NCI-H748 (cell line): Measurements from ENCODE around the gene PVALEF.

Experiments used
- DNase-seq: peaks from one replicate; lab custom pipeline; 2025; ENCODE audit not compliant: unreplicated experiment; lab: John Stamatoyannopoulos, UW

PVALEF gene

GRCh38 chr17:81194941-81195901 lies 29.9 kb downstream of the PVALEF start:
- DNase-seq, result no peak

- DNase-seq, result no peak
Observed at GRCh38 chr17:81195941-81196495, 30.7 kb downstream of the PVALEF start.

GRCh38 chr17:81196505-81197408 lies 31.4 kb downstream of the PVALEF start:
- DNase-seq, result no peak

GRCh38 chr17:81197409-81197795 lies 32.1 kb downstream of the PVALEF start:
- DNase-seq, result no peak

DNA sequence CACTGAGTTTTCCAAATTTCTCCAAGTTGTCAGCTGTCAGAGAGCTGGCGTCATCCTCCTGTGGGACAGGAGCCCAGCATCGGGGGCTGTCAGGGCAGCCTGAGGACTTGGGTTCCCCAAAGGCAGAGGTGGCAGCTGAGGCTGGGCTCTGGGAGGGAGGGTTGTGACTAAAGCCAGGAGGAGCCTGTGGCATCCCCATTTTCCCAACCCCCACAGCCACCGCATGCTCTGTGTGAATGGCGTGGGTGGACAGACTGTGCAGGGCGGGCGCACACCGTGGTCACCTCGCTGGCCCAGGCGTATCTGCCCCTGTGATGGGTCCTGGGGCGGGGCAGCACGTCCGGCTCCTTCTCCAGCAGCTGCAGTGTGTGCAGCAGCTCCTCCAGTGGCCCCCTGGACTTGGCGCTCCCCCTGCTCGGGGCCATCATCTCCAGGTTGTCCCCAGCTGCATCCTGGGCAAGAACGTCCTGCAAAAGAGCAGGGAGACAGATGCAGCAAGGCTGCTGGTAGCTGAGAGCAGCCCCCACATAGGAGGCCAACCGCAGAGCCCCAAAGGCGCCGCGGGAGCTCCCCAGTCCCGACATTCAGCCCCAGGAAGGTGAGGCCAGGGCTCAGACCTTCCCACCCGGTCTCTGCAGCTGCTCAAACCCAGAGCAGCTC lies 32.7 kb downstream of the PVALEF start:
- DNase-seq, result no peak

DNA sequence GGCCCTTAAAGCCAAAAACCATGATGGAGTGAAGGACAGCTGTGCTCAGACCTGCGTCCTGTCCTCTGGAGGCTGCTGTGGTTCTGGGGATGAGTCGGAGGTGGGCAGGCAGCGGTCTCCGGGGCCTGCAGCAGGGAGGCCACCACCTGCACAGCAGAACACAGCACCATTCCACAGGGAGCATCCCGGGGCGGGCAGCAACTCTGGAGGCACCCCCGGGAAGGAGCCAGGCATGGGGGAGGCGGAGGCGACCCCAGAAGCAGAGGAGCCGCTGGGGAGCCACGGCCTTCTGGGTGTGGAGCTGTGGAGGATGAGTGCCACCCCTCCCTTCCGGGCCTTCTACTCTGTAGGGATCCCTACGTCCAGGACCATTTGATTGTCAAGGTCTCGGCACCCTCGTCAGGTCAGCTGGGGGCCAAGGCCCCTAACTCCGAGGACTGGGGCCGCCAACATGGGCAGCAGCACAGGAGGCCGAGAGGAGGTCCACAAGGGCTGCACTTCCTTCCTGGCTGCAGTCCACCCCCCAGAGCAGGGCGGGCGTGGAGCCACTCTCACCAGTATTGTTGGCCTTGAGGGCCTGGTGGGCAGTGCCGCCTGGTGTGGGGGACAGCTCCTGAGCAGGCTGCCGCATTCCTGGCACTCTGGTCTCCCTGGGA lies 33.6 kb downstream of the PVALEF start:
- DNase-seq, result no peak

DNA sequence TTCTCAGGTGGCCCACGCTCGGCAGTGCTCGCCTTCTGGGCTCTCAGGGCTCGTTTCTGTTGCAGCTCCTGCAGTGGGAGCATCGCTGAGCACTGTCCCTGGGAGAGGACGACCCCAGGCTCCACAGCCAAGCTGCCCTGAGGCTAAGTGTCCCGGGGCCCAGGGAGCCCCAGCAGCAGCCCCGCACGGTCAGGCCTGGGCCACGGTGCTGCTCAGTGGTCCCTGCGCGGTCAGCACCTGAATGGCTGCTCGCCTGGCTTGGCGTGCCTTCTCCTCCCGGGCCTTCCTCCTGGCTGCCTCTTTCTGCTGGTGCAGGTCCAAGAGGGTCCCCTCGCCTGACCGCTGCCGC lies 34.1 kb downstream of the PVALEF start:
- no peak for DNase-seq

- no peak for DNase-seq
Observed at GRCh38 chr17:81200201-81200600, 34.9 kb downstream of the PVALEF start.

DNA sequence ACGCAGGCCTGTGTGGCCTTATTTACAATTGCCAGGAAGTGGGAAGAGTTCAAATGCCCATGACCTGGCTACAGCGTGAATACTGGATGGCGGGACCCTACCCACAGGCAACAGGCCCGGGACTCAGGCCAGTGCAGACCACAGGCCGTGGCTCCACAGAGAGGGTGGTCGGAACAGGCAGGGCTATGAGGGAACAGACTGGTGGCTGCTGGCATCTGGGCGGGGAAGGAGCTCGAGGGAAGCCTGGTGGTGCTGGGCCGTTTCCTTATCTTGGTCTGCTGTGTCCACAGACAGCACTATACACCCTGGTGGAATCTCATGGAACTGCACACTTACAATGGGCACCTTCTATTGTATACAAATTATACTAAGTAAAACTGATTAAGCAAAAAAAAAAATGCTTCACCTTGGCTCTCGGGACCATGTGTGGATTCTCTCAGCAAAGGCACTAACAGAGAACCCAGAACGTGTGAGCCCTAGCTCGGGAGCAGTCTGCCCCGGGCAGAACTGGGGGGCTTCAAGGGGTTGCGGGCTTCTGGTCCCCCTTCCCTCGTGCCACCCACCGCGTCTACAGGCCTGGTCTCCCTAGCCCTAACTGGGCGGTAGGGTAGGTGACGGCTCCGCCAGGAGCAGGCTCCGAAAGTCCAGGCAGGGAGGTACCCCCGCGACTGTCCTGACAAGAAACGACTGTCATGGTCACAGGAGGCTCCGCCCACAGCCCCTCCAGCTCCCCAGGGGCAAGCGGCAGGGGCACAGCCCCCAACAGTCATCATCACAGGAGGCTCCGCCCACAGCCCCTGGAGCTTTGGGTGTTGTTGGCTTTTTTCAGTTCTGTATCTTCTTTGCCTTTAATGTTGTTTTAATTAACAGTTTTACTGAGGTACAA lies 35.6 kb downstream of the PVALEF start:
- no peak for DNase-seq

DNA sequence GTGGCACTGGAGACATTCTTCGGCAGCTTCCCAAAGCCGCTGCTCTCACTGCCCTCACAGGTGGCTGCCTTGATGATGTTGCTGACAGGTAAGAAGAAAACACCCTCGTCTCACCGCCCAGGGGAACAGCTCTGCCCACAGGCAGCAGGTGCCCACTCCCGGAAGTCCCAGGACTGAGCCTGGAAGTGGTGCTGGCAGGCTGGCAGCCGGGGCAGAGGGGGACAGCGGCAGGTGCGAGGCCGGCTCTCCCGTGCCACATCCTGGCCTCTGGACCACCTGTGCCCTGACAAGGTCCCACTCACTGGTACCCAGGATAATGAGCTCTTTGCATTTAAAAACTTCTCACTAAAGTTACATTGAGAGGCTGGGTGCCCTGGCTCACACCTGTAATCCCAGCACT lies 37.0 kb downstream of the PVALEF start:
- no peak for DNase-seq

DNA sequence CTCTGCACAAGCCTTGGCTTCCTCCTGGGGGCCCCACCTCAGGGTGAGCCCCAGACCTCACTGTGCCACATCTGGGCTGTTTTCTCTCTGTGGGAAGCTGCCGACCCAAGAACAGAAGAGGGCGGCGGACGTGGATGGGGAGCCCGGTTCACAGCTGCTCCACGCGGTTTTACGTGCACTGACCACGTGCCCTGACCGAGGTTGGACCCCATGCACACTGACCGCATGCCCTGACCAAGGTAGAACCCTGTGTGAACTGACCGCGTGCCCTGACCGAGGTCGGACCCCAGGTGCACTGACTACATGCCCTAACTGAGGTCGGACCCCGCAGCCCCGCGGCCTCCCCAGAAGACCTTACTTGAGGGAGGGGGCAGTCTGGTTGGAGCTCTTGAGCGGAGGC lies 37.8 kb downstream of the PVALEF start:
- no peak for DNase-seq

DNA sequence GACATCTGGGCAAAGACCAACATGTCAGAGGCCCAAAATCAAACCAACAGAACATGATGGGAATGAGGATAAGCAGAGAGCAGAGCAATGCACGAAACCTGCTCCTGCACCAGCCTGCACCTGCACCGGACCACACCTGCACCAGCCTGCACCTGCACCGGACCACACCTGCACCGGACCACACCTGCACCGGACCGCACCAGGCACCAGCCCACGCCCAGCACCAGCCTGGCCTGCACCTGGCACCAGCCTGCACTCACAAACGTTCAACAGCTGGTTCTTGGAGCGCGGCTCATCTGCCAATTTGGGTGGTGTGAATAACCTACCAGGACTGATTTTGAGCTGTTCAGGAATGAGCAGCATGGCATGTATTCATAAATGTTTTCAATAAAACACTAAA lies 39.3 kb downstream of the PVALEF start:
- no peak for DNase-seq

DNA sequence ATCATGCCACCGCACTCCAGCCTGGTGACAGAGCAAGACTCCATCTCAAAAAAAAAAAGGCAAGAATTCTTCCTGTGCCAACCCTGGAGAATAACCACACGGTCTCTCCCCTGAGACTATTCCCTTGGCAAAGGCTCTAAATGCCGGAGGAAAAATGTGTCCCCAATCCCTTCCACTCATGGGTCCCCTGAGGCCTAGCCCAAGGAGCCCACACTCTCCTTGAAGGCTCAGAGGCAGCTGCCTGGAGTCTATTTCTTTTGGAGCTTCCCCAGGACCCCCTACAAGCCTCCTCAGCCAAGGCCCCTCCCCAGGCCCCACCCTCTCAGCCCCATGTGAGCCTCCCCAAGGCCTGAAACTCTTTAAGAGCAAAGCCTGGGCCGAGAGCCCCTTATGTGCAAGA lies 40.9 kb downstream of the PVALEF start:
- DNase-seq, result no peak

DNA sequence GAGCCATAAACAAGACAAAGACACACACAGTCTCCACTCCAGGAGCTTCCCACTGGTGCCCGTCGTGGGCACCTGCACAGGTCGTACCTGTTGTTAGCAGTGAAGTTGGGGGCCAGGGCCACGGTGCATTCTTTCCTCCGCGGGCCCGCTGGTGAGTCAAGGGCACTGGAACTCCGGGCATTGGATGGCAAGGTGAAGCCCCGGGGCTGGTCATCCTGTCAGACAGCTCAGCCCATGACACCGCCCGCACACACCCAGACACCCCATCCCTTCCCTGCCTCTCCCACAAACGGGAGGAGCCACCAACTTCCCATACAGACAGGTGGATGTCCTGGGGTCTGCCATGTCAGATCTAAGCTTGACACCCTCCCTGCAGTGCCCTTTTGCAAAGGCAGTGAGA lies 41.4 kb downstream of the PVALEF start:
- DNase-seq, result no peak

- no peak for DNase-seq
Observed at GRCh38 chr17:81207610-81208581, 42.6 kb downstream of the PVALEF start.

DNA sequence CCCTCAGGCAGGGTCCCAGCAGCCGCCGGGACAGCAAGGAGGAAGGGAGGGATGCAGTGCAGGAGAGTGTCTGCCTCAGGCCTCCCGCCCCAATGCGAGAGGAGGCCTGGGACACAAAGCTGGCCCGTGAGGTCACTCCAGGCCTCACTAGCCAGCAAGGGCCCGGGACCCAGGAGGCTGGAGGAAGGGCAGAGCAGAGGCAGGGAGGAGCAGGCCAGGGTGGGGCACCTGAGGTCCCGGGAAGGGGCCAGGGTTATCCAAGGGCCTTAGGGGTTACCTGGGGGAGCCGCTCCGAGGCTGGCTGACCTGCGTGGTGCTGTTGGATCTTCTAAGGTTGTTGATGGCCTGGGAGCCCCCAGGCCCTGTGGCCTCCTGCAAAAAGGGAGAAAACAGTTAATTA lies 43.3 kb downstream of the PVALEF start:
- no peak for DNase-seq

- DNase-seq, result no peak
Observed at GRCh38 chr17:81209141-81209540, 43.8 kb downstream of the PVALEF start.

DNA sequence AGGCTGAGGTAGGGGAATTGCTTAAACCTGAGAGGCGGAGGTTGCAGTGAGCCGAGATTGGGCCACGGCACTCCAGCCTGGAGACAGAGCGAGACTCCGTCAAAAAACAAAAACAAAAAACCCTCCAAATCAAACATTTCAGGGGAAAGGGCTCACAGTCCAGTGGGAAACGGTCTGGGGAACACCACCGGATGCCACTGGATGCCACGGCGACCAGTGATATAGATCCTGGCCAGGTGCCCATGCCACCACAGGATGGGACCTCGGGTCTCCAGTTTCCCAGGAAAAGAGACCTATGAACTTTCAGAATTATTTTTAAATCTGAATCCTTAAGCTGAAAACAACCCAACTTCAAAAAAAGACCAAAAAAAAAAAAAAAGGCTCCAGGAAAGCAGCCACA lies 45.2 kb downstream of the PVALEF start:
- no peak for DNase-seq

GRCh38 chr17:81210868-81211267 lies 45.6 kb downstream of the PVALEF start:
- DNase-seq, result no peak
